NCI-H1417 (cell line): ENCODE data around the gene DDX60.
"Not testable (repeated sequence)": the region's sequence is repeated elsewhere in the genome, so short reads cannot be mapped to it uniquely, and the experiment has no call there.

ENCODE experiments used
- DNase-seq, 3 experiments: peaks; one replicate each; lab custom pipeline; 2025; lab: John Stamatoyannopoulos, UW

The DDX60 gene

GRCh38 chr4:168291242-168291641 lies 27.3 kb downstream of the DDX60 start:
- no peak for DNase-seq

GRCh38 chr4:168285850-168286249 lies 32.7 kb downstream of the DDX60 start:
- DNase-seq = not testable (repeated sequence)

- no peak for DNase-seq
These were observed 39.0 kb downstream of the DDX60 start for GRCh38 chr4:168279556-168279955.

GRCh38 chr4:168275836-168276235 lies 42.7 kb downstream of the DDX60 start:
- no peak for DNase-seq

GRCh38 chr4:168274871-168275270 lies 43.7 kb downstream of the DDX60 start:
- no peak for DNase-seq

- no peak for DNase-seq
These were observed 44.7 kb downstream of the DDX60 start for GRCh38 chr4:168273838-168274237.

- no peak for DNase-seq
These were observed 46.1 kb downstream of the DDX60 start for GRCh38 chr4:168272488-168272887.

- DNase-seq = no peak
These were observed 48.7 kb downstream of the DDX60 start for GRCh38 chr4:168269896-168270295.

- DNase-seq = no peak
These were observed 53.2 kb downstream of the DDX60 start for GRCh38 chr4:168265327-168265726.

GRCh38 chr4:168264903-168265302 lies 53.6 kb downstream of the DDX60 start:
- DNase-seq = peak in 2 of 3 experiments; percentile 3 to 64

- DNase-seq = no peak
These were observed 55.5 kb downstream of the DDX60 start for GRCh38 chr4:168263039-168263438.

GRCh38 chr4:168259096-168259495 lies 59.5 kb downstream of the DDX60 start:
- DNase-seq = no peak

- DNase-seq = no peak
These were observed 60.8 kb downstream of the DDX60 start for GRCh38 chr4:168257768-168258167.

GRCh38 chr4:168248176-168248710 lies 70.3 kb downstream of the DDX60 start:
- no peak for DNase-seq

GRCh38 chr4:168247603-168248002 lies 70.9 kb downstream of the DDX60 start:
- no peak for DNase-seq

- no peak for DNase-seq
These were observed 76.6 kb downstream of the DDX60 start for GRCh38 chr4:168241953-168242352.

- DNase-seq = no peak
These were observed 77.7 kb downstream of the DDX60 start for GRCh38 chr4:168240821-168241220.

- peak in 2 of 3 experiments; percentile 25 to 73 for DNase-seq
These were observed 97.3 kb downstream of the DDX60 start for GRCh38 chr4:168221301-168221700.

GRCh38 chr4:168220893-168221292 lies 97.7 kb downstream of the DDX60 start:
- peak in 1 of 3 experiments; percentile 25 for DNase-seq

GRCh38 chr4:168218645-168219044 lies 99.9 kb downstream of the DDX60 start:
- no peak for DNase-seq

GRCh38 chr4:168213511-168213910 lies 105.0 kb downstream of the DDX60 start:
- DNase-seq = not testable (repeated sequence)

GRCh38 chr4:168212656-168213055 lies 105.9 kb downstream of the DDX60 start:
- DNase-seq = no peak

- DNase-seq = no peak
These were observed 109.5 kb downstream of the DDX60 start for GRCh38 chr4:168208957-168209614.
